GM21529 (cell line): ENCODE data around the gene MTUS2.

ENCODE experiments used
- ATAC-seq: cut with Tn5 transposase; IDR thresholded peaks from one replicate; pipeline ENCODE4 v1.9.1; 2021; ENCODE audit not compliant: unreplicated experiment

The MTUS2 gene

DNA sequence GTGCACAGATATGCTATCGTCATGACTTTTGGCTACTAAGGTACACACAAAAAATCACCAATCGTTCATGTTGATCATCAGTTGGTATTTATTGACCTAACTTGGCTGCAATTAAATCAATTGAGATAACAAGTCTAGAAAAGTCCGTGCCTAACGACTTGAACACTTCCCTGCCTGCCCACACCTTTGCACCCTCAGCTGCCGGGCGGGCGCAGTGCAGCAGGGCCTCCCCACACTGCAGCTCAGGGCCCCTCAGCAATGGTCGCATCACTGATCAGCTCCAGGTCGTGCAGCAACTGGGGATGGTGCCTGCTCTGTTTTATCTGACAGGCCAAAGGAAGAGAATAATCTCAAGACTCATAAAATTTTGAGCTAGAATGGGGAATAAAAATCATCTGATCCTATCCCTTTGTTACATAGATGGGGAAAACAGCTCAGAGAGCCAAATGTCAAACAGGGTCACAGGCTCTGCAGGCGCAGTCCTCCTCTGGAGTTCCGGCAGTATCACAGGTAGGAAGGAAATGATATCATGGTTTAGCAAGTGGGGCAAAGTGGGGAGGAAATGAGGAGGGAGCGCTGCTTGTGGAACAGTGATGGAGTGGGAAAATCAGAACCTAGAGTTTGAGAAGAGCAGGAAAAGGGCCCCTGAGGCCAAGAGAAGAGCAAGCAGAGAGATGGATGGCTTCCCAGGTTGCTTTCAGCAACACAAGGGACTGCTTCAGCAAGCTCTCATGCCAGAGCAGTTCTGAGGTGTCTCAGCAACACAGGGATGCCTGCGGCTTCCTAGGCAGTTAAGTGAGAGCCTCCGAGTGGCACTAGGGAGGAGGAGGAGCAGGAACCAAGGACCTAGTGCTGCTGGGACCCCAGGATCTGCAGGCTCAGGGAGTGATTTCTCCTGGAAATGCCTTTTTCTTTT, 717.9 kb downstream of the MTUS2 start:
- ATAC-seq = no peak

DNA sequence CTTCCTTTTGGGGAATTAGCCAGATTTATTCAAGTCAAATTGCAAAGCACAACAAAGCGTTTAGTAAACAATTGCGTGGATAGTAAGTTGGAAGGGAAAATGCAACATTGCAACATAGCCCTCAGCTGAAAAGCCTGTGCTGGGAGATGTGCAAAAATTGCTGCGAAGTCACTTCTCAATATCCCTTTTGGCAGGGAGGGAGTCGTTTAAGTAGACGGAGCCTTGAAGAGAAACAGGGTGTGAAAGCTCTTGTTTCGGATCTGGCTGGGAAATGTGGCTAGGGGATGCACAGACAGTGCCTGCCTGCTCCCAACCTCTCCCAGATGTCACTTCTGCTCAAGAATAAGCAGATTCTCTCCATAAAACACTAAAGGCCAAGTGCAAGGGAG, 718.5 kb downstream of the MTUS2 start:
- ATAC-seq = no peak

DNA sequence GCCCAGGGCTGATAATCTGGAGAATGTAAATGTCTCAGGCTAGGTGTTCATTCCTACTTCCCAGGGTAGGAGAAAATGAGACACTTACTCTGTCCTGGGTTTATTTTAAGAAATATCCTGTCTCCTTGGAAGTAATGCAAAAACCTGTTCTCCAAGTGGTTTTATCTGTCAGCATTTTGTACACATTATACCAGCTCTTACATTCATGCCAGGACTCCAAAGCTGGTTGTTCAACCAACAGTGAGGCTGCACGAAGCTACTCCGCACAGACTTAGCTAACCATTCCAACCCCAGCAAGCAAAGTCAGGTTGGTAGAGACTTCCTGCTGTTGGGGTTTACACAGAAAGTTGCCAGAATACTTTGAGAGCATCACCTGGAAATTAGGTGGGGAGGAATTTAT, 719.7 kb downstream of the MTUS2 start:
- ATAC-seq = no peak

DNA sequence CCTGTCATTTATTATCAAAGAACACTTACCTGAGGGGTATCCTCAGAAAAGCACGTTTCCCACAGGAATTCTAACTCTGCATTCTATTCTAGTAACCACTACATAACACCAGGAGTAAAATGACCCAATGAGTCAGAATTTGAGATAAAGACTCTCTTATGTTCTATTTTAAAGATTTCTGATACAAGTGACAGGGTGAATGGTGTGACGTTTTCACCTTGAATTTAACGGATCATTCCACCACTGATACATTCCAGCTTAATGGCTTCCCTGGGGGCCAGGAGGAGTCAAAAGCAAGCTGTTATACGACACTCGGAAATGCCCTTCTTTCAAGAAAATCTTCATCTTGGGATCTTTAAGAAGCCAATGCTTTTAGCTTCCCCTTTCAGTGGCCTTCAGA, 720.2 kb downstream of the MTUS2 start:
- ATAC-seq = no peak

DNA sequence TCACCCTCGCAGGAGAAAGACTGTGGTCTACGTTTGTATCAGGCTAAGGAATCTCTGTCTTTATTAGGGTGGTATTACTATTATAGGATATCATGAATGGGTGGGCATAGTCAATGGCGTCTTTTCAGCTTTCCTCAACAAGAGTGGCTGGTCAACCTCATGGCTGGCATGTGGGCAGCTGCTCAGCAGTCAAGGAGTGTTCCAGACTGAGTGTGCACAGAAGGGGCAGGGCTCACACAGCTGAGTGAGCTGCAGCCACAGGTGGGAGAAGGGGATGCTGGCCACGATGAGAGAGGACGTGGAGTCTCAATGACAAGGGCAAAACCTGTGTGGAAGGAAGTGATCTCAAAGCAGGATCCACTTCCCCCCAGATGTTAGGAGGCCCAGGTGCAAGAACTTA, 720.7 kb downstream of the MTUS2 start:
- no peak for ATAC-seq

DNA sequence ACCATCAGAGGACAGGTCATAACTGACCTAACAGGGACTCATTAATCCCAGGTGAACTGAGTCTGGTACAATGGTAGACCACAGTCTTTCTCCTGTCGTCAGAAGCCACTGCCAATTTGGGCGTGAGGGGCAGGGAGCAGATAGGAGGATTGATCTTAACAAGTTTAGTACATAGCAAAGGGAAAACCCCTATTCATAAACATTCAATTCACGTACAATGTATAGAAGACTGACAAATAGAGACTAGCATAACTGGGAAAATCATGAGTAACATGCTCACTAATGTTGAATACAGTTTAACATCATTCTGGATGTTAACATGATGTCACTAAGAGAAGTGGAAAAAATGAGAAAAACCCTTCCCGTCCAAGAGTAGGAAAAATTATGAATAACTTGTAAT, 721.3 kb downstream of the MTUS2 start:
- no peak for ATAC-seq

DNA sequence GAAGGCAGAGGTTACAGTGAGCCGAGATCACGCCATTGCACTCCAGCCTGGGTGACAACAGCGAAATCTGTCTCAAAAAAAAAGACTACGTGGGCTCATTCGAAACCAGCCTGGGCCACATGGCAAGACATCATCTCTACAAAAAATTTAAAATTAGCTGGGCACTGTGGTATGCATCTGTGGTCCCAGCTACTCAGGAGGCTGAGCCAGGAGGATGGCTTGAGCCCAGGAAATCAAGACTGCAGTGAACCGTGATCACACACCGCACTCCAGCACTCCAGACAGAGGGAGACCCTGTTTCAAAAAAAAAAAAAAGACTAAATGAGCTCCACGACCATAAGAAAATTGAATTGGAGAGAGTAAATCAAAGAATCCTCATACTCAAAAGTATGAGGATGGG, 722.2 kb downstream of the MTUS2 start:
- ATAC-seq = no peak

DNA sequence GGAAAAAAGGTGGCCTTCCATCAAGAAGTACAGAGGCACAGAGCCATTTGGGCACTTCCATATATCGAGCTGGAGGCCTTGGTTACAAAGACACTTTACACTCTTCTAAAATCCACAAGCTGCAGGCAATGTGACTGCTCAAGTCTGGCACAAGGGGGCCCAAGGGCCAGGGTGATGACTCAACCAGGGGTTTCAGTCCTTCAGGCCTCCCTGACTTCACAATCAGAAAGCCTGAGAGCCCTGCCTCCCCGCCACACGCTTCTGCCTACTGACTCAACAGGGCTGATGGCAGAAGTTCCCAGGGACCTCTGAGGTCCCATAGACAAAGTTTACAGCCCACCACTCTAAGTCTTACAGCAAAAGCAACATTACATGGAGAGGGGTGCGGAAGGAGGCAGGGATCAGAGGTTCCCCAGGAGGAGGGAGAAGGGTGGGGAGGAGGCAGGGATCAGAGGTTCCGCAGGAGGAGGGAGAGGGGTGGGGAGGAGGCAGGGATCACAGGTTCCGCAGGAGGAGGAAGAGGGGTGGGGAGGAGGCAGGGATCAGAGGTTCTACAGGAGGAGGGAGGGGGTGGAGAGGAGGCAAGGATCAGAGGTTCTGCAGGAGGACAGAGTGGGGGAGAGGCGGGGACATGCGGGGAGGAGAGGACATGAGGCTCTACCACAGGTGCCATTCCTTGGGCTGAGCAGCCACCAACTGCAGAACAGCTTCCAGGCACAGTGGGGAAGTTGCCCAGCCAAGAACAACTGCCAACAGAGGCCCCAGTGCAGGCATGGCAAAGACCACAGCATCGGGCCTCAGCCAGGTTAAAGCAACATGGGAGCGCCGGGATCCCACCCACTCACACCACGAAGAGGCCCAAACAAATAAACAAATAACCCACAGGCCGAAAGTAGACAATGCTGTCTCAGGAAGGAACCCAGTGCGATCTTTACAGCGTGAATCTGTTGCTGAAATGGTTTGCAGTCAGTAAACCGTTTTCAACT, 723.4 kb downstream of the MTUS2 start:
- ATAC-seq = peak; percentile 97

DNA sequence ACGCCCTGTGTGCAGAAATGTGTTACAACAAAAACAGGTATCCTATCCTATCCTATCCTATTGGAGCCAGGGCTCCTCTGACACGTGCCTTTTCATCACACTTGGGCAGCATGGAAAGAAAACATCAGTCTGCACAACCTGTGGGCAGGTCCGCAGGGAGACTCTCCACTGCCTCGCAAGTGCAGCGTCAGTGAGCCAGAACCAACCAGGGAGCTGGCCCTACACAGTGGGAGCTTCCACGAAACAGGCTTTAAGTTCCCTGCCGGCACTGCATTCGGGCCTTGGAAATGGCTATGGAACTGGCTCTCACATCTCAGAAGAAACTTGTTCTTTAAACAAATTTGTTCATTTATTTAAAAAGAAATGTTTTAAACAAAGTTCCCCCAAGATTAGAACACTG, 725.8 kb downstream of the MTUS2 start:
- no peak for ATAC-seq

DNA sequence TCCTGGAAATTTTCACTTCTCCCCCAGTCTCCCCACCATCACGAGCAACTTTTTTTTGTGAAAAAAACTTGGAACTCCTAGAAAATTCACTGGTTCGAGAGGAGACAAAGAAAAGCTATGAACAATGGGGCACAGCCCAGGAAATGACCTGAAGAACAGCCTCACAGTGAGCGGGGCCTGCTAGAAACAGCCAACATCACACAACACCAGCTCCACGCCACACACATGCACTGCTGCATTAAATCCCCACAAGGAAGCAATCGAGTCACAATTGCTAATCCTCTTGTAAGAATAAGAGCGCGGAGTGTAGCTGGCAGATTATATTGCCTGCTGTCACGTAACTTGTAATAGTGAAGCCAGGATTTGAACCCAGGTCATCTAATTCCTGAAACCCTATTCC, 726.5 kb downstream of the MTUS2 start:
- ATAC-seq = no peak

DNA sequence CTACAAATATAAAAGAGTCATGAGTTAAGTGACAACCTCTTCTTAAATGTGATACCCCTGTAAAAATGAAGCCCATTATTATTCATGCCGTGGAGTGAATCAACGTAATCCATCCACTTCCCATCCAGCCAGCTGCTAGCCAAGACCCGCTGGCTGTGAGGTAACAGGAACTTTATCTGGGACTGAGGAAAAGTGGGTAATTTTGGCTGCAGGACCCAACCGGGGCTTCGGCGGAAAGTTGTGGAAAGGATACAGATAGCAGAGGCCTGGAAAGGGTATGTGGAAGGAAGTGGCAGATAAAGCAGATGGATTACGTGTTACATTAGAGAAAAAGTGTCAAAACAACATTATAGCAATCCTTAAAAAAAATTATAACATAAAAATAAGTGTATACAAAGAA, 727.0 kb downstream of the MTUS2 start:
- ATAC-seq = no peak

DNA sequence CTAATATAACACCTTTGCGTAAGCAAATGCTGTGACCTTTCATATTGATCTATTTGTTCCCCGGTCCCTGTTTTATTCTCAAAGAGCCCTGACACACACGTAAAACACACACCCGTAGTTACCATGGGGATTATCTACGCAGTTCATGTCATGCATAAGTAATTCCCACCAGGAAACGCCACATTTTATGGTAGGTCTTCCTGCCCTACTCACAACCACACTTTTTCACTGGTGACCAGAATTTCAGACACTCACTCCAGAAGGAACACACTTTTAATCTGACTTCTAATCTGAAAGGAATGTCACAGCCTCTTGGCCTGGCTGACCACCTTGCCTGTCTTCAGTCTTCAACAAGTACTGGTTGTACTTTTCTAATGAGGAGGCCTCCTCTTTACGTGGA, 728.6 kb downstream of the MTUS2 start:
- no peak for ATAC-seq

DNA sequence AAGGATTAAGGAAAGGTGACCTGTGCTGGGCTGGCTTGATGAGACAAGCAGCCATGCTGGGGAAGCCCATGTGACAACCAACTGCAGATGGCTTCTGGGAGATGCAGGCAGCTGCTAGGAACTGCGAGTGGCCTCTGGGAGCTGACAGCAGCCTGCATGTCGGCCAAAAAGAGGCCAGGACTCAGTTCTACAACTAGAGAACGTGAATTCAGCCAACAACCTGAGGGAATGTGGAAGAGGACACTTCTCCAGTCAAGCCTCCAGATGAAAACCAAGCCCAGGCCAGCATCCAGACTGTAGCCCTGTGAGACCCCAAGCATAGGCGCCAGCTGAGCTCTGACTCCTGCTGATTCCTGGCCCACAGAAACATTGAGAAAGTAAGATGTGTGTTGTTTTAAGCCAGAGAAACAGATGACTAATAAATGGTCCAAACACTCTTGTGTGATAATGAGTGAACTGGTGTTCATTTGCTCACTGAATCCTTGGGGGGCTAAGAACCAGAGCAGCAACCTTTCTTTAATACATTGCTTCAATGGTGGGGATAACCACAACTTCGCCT, 730.4 kb downstream of the MTUS2 start:
- ATAC-seq = no peak

DNA sequence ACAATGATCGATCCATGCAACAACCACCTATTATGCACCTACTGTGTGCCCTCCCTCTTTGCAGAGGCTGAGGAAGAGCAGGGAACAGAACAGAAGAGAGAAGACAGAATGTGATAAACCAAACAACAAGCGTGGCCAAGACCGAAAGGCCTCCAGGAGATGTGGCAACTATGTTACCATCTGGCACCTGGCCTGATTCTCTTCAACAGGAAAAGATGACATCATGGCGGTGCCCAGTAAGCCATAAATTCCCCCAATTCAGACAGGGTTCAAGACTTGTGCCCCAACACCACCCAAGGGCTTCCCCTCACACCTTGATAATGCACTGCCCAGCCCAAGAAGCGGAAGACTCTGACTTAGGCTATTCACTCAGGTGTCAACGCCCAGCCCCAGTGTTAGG, 731.1 kb downstream of the MTUS2 start:
- ATAC-seq = no peak
